Right cardiac atrium (tissue), 5 donors: ENCODE data around the gene CHRDL1. TPM values are rescaled to one million over a fixed set of nuclear protein-coding genes. Genes with fewer than 3 reads are reported as not detected.

ENCODE experiments used
- ATAC-seq, 2 donors: fragments of 200-7000 bp; cut with Tn5 transposase; one replicate each; pipeline versions ENCODE4 v1.8.0 to v1.9.1; 2020; ENCODE audit warnings: moderate library complexity in 2 of 2, mild to moderate bottlenecking in 1 of 2
- DNase-seq, 3 donors: peaks; one replicate each; pipeline ENCODE4 v3.0.0-alpha.2; 2020
- H3K27ac ChIP-seq: one replicate; pipeline ENCODE4 v1.5.1; 2013; ENCODE audit warnings: mild to moderate bottlenecking, low read length, control low read depth, moderate library complexity
- H3K27me3 ChIP-seq: one replicate; pipeline ENCODE4 v1.6.1; 2013; ENCODE audit not compliant: control insufficient read depth, insufficient read depth
- H3K4me1 ChIP-seq: one replicate; pipeline ENCODE4 v1.6.1; 2013; ENCODE audit warnings: low read length; ENCODE audit not compliant: control insufficient read depth, insufficient read depth
- H3K4me3 ChIP-seq: one replicate; pipeline ENCODE4 v1.5.1; 2013; ENCODE audit warnings: low read length, control low read depth
- H3K9me3 ChIP-seq: one replicate; pipeline ENCODE4 v1.6.1; 2013; ENCODE audit warnings: low read length; ENCODE audit not compliant: control insufficient read depth
- WGBS: extraction: QIAGEN DNeasy Blood & Tissue Kit; methylation state at CpG from one replicate; pipeline ENCODE4 v1.1.7; 2013; 5-methylcytosine and 5-hydroxymethylcytosine counted together
- intact Hi-C, 4 donors: fragments of 100-400 bp; cut with DNase I; formaldehyde crosslinking; loops; one replicate each; pipeline versions ENCODE4 v1.11.0 to v1.14.0; 2022 to 2023
- polyA plus RNA-seq: library from polyadenylated mRNA; stranded (reverse); fragments of 200-250 nt; gene quantifications from one replicate; pipeline ENCODE4 v1.2.3, GENCODE V29; 2013
- total RNA-seq, 4 donors: library from RNA; stranded (reverse); fragmentation: NEBNext Ultra II Directional; extraction: Animal tissue kit (Norgen Biotek cat#: 25700); gene quantifications; one replicate each; pipeline ENCODE4 v1.2.1, GENCODE V29; 2021
- donor health status: healthy with polysubstance abuse.
- donor health status: DM: no; HTN: yes; CAD: no.
- donor health status: DM: no; HTN: no; CAD: no.
- donor health status: DM: no; HTN: yes; CAD: no; lungs with severe emphysema.
- donor health status: DM: yes; HTN: yes; CAD: no.

CHRDL1 gene
- total and polyA plus RNA-seq, 5 donors: 7.2 to 20.8 (median 11.9) TPM

DNA sequence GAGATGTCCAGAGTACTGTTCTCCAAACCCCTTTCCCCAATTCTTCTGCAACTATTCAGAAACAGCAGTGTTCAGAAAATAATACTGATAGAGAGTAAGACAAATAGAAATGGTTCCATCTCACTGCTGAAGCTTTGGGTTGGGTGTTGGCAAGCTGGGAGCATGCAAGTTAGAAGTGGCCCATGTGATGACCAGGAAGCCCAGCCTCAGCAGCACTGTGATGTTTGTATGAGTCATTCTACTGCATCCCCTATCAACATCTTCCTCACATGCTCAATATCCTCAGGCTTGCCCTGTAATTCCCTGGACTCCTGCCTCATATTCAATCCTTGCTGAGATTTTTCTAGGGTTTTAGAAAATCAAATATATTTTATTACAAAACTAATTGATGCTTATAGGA is 96.5 kb downstream of the CHRDL1 start:
- Histone ChIP-seq H3K4me1 (no peaks in the 10 kb centered on the region), H3K9me3 (no peaks in the 10 kb centered on the region), H3K4me3 (no peak overlapping the region), H3K27me3 (no peaks in the 10 kb centered on the region), H3K27ac (no peak overlapping the region)
- intact Hi-C loops: no loop called here
- DNase-seq (peak in 1 of 3 donors; percentile 31), ATAC-seq (no peak)

DNA sequence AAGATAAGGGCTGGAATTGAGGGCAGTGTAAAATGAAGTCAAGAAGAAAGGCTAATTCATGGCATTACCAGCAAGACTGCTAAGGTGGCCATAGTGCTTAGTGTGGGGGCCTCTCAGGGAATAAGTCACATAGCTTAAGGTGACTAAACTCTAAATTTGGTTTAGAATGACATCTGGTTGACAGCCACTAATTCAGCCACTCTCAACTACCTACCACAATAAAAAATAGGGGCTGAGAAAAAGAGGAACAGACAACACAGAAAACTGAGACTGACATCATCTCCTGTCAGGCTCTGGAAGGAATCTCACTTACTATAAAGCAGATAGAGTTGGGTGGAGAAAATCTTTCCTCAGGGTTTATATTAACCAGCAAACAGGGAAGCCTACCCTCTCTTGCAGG is 96.9 kb downstream of the CHRDL1 start:
- Histone ChIP-seq H3K27me3 (no peaks in the 10 kb centered on the region), H3K9me3 (no peaks in the 10 kb centered on the region), H3K4me3 (no peak overlapping the region), H3K4me1 (no peaks in the 10 kb centered on the region), H3K27ac (no peak overlapping the region)
- no peak for ATAC-seq
- DNase-seq: no peak
- intact Hi-C loops: no loop called here

DNA sequence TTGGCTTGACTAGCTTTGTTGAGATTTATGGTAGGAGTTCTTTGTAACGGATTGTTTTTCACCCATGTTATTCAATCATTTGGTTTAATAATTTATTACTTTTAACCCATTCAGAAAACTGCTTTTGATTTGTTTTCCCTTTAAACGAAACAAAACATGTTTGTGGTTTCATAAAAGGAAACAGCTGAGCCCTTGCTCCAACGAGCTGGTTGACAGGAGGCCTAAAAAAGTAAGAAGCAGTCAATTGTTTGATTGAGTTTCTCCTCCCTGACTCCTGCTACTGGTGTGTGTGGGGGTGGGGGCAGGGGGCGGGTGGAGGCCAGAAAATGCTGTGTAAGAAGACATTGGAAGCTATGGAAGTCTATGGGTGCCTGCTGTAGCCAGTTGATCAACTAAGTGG is 102.8 kb downstream of the CHRDL1 start:
- intact Hi-C loops: no loop called here
- no peaks in the 10 kb centered on the region for H3K4me1 ChIP-seq
- H3K9me3 ChIP-seq: no peaks in the 10 kb centered on the region
- DNase-seq (no peak), ATAC-seq (no peak)
- no peak overlapping the region for H3K27ac ChIP-seq
- H3K4me3 ChIP-seq: no peak overlapping the region
- H3K27me3 ChIP-seq: no peaks in the 10 kb centered on the region
- WGBS: 60% methylated on average over 4 of the region's 4 CpGs

DNA sequence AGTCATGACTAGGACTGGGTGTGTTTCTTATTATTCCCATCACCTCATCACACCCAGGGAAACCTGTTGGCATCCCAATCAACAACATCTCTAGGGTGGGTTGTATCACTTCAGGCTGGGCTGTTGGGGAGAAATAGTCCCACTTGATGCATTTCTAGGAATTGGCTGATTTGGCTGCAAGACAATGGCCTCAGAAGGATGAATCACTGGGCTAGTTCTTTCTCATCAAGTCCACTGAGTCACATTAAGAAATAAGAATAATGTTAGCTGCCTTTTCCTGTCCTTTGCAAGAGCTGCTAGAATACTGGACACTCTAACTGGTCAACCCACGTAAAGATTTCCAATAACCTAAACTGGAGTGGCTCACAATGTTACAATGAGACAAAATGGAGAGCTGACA is 104.2 kb downstream of the CHRDL1 start:
- ATAC-seq (no peak), DNase-seq (no peak)
- 86% methylated on average over 1 of the region's 1 CpG for WGBS
- Histone ChIP-seq H3K9me3 (no peaks in the 10 kb centered on the region), H3K27ac (no peak overlapping the region), H3K4me3 (no peak overlapping the region), H3K27me3 (no peaks in the 10 kb centered on the region), H3K4me1 (no peaks in the 10 kb centered on the region)
- intact Hi-C loops: no loop called here

DNA sequence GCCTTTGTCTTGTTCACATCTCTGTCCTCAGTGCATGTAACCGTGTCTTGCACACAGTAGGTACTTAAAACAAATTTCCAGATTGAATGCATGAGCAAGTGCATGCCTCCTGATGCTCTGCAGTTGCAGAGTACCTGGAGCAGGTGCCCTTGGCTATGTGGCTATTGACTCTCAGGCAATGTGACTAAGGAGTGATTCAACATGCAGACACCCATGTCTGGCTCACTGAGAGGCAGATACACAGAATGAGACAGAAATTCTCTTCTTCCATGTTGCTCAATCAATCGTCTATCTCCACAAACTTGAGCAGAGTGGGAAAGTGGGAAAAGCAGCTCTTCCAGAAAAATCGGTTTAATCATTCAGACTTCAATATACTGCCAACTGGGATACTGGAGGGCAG is 111.0 kb downstream of the CHRDL1 start:
- DNase-seq (no peak), ATAC-seq (no peak)
- Histone ChIP-seq H3K4me1 (no peaks in the 10 kb centered on the region), H3K9me3 (no peaks in the 10 kb centered on the region), H3K27me3 (no peaks in the 10 kb centered on the region), H3K27ac (no peak overlapping the region), H3K4me3 (no peak overlapping the region)
- 64% methylated on average over 3 of the region's 3 CpGs for WGBS
- intact Hi-C loops: no loop called here

DNA sequence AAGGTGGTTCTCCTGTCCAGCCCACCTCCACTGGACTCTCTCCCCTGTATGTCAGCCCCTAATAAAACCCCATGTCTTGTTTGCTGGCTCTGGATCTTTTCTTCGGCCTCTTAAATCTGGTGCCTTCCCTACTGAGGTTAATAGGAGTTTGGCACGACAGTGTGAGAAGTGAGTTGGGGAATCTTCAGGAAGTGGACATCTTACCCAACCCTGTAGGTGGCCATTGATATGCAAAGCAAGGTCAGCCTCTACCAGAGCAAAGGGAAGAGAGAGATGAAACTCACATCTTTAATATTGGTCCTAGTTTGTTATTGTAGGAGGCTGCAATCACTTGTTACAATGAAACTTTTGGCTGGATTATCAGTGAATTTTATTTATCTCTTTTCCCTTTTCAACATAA is 111.7 kb downstream of the CHRDL1 start:
- Histone ChIP-seq H3K27me3 (no peaks in the 10 kb centered on the region), H3K4me1 (no peaks in the 10 kb centered on the region), H3K27ac (no peak overlapping the region), H3K4me3 (no peak overlapping the region), H3K9me3 (no peaks in the 10 kb centered on the region)
- intact Hi-C loops: no loop called here
- WGBS: 77% methylated on average over 2 of the region's 2 CpGs
- ATAC-seq (no peak), DNase-seq (no peak)

DNA sequence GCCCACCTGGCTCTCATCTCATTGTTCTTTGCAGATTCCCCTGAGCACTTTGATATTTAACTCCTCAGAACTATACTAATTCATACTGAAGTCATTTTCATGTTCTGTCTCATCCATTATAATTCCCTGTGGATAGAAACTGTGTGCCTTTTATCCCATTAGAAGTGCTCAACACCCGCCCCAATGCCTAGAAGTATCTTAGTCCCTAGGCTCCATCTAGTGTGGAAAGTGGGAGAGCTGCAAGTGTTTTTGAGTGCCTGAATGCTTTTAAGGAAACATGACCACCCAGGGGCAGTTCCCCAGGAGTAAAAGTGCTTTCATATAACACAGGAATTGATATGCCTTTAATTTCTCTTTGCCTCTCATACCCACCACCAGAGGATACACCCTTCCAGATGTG is 117.0 kb downstream of the CHRDL1 start:
- Histone ChIP-seq H3K27ac (no peak overlapping the region), H3K4me1 (no peaks in the 10 kb centered on the region), H3K27me3 (no peaks in the 10 kb centered on the region), H3K4me3 (no peak overlapping the region), H3K9me3 (no peaks in the 10 kb centered on the region)
- intact Hi-C loops: no loop called here
- ATAC-seq (no peak), DNase-seq (no peak)
- WGBS: 86% methylated on average over 1 of the region's 1 CpG

DNA sequence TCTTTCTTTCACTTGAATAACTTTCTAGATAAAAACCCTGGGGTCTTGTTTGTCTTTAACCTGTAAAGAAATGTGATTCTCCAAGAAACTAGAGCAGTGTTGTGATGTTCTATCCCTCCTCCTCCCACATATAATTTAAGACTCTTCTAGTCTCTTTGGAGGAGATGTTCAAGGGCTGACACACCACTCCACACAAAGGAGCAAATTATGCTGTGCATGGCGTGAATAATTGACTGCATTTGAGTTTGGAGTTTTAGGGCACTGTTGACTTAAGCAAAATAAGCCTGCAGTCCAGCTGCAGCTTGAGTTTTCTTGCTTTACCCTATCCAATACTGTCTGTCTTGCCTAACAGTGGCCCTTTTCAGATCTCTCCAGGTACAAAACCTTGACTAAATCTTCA is 119.7 kb downstream of the CHRDL1 start:
- no peak overlapping the region for H3K4me3 ChIP-seq
- no peaks in the 10 kb centered on the region for H3K9me3 ChIP-seq
- intact Hi-C loops: no loop called here
- H3K27me3 ChIP-seq: no peaks in the 10 kb centered on the region
- ATAC-seq: no peak
- no peak overlapping the region for H3K27ac ChIP-seq
- DNase-seq: no peak
- WGBS: 69% methylated on average over 1 of the region's 1 CpG
- H3K4me1 ChIP-seq: no peaks in the 10 kb centered on the region

DNA sequence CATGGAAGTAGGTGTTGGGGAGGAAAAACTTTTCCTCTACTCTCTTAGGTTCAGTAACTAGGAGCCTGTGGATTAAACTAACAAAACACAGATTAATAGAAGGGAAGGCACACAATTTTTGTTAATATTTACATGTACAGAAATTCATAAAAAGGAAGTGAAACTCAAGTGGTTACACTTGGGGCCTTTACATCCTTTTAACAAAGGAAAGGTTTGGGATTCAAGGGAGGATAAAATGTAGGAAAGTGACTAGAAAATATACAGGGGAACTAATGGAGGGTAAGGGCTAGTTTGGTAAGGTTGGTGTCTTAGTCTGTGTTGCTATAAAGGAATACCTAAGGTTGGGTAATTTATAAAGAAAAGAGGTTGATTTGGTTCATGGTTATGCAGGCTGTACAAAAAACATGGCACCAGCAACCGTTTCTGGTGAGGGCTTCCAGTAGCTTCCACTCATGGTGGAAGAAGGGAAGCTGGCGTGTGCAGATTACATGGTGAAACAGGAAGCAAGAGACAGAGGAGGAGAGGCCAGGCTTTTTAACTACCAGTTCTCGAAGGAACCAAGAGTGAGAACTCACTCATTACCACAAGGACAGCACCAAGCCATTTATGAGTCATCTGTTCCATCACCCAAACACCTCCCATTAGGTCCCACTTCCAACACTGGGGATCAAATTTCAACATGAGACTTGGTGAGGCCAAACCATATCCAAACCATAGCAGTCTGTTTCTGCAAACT is 124.4 kb downstream of the CHRDL1 start:
- H3K4me1 ChIP-seq: no peaks in the 10 kb centered on the region
- intact Hi-C loops: no loop called here
- no peak overlapping the region for H3K27ac ChIP-seq
- no peaks in the 10 kb centered on the region for H3K27me3 ChIP-seq
- WGBS: 61% methylated on average over 3 of the region's 3 CpGs
- H3K9me3 ChIP-seq: no peaks in the 10 kb centered on the region
- DNase-seq (no peak), ATAC-seq (no peak)
- no peak overlapping the region for H3K4me3 ChIP-seq

DNA sequence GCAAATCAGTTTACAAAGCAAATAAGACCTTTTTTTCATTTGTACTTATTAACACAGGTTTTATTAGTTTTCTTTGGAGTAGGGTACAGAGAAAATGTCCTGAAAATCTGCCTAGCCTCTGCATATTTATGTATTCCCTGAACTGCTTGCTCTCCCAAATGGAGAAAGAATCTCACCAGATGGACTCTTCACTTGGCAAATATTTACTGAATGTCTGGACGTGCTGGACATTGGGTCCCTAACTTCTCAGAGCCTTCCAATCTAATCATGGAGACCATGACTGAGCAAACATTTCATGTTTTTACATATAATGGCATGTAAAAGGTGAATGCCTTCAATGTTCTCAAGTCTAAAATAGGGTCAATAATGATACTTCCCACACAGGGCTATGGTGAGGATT is 126.0 kb downstream of the CHRDL1 start:
- H3K9me3 ChIP-seq: no peaks in the 10 kb centered on the region
- H3K4me3 ChIP-seq: no peak overlapping the region
- no peak for DNase-seq
- WGBS: 48% methylated on average over 1 of the region's 1 CpG
- H3K4me1 ChIP-seq: no peaks in the 10 kb centered on the region
- H3K27me3 ChIP-seq: no peaks in the 10 kb centered on the region
- ATAC-seq: no peak
- intact Hi-C loops: no loop called here
- no peak overlapping the region for H3K27ac ChIP-seq

DNA sequence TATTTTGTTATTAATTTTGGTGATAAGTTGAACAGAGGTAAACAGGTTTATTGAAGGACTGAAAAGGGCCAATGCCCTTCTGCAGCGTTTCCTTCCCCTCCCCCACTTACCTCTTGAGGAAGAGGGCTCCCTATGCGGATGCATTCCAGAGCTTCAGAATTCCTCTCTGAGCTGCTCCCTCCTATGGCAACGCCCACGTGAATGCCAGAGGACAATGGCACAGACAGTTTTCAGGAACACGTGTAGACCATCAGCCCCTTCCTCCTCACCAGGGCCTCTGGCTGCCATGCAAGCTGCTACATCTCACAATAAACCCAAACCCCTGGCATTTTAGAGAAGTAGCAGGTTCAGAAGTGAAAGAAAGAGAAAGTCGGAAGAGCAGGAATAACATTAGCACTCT is 127.9 kb downstream of the CHRDL1 start:
- no peak for ATAC-seq

More for the DNA sequence above, 127.9 kb downstream of the CHRDL1 start:
- no peak for DNase-seq
- Histone ChIP-seq H3K4me1 (no peaks in the 10 kb centered on the region), H3K27me3 (no peaks in the 10 kb centered on the region), H3K27ac (no peak overlapping the region), H3K9me3 (no peaks in the 10 kb centered on the region), H3K4me3 (no peak overlapping the region)
- 34% methylated on average over 6 of the region's 6 CpGs for WGBS
- intact Hi-C loops: no loop called here
